Right ventricle myocardium superior (tissue), 1 donor: ENCODE results near the gene OPCML. TPM values are rescaled to one million over a fixed set of nuclear protein-coding genes. Genes with fewer than 3 reads are reported as not detected.

ENCODE experiments used
- ATAC-seq: fragments of 200-7000 bp; cut with Tn5 transposase; one replicate; pipeline ENCODE4 v1.9.1; 2020; ENCODE audit warnings: mild to moderate bottlenecking; ENCODE audit not compliant: poor library complexity
- DNase-seq: peaks from one replicate; pipeline ENCODE4 v3.0.0-alpha.2; 2020
- intact Hi-C: fragments of 100-400 bp; cut with DNase I; formaldehyde crosslinking; loops from one replicate; pipeline ENCODE4 v1.11.2; 2022
- total RNA-seq: library from RNA; stranded (reverse); fragmentation: NEBNext Ultra II Directional; extraction: Animal tissue kit (Norgen Biotek cat#: 25700); gene quantifications from one replicate; pipeline ENCODE4 v1.2.1, GENCODE V29; 2021
- donor health status: DM: no; HTN: yes; CAD: no; lungs with severe emphysema.

Gene OPCML
- total RNA-seq, 1 donor from 2014 or later, result 0.59 TPM

- intact Hi-C loops, result no loop called here
- ATAC-seq (no peak), DNase-seq (no peak)
These were observed 644.1 kb downstream of the OPCML start for GRCh38 chr11:132888226-132888625.

DNA sequence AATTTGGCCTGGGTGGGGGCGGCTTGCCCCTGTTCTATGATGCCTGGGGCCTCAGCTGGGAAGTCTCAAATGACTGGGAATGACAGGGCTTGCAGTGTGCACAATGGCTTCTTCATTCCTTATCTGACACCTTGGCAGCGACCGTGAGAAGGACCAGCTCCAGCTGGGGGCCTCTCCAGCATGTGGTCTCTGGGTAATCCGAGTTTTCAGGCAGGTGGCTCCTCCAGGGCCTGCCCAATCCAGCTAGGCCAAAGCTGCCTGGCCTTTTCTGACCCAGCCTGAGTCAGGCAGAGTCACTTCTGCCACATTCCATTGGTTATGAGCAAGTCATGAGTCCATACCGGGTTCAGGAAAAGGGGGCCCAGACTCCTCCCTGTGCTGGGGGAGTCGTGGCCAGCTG lies 646.0 kb downstream of the OPCML start:
- no peak for DNase-seq
- ATAC-seq, result no peak
- intact Hi-C loops, result no loop called here

- ATAC-seq, result no peak
- no peak for DNase-seq
- intact Hi-C loops, result no loop called here
These were observed 649.1 kb downstream of the OPCML start for GRCh38 chr11:132883241-132883640.

DNA sequence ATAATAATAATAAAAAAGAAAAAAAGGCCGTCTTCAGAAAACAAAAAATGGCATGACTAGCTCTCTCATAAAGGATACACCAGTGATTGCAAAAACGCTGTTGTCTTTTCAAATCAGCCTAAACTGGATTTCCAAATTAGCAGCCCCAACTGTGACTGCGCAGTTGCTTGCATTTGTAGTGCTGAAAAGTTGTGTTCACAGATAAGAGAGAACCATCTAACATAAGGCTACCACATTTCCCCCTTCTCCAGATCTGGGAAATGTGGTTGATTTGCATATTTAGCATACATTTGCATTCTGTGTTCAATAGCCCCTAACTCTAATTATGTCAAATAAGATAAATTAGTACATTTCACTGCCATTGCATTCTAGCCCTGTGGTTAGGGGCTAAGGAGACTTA lies 650.7 kb downstream of the OPCML start:
- ATAC-seq (no peak), DNase-seq (no peak)
- intact Hi-C loops, result no loop called here

GRCh38 chr11:132878111-132878510 lies 654.2 kb downstream of the OPCML start:
- ATAC-seq, result no peak

GRCh38 chr11:132876705-132877104 lies 655.6 kb downstream of the OPCML start:
- no peak for DNase-seq
- ATAC-seq, result no peak
- intact Hi-C loops, result no loop called here

More at GRCh38 chr11:132878111-132878510, 654.2 kb downstream of the OPCML start:
- intact Hi-C loops, result no loop called here
- no peak for DNase-seq

- intact Hi-C loops, result no loop called here
- ATAC-seq, result no peak
- no peak for DNase-seq
These were observed 656.1 kb downstream of the OPCML start for GRCh38 chr11:132876239-132876638.

DNA sequence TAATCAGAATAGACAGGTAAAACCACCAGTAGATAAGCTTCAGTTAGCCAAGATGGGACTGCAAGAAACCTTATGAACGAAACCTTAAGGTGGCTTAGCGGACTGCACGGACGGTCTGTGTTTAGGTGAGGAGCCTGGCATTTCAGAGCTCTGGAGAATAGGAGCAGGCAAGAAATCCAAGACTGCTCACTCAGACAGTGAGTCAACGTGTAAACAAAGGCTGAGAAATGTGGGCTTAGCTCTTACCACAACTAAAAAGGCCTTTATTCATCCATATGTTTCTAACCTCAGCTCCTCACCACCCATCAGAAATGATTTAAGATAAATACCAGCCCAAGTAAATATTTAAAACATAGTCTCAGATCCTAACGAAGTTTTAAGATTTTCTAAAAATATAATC lies 657.7 kb downstream of the OPCML start:
- DNase-seq, result no peak
- no peak for ATAC-seq
- intact Hi-C loops, result no loop called here

DNA sequence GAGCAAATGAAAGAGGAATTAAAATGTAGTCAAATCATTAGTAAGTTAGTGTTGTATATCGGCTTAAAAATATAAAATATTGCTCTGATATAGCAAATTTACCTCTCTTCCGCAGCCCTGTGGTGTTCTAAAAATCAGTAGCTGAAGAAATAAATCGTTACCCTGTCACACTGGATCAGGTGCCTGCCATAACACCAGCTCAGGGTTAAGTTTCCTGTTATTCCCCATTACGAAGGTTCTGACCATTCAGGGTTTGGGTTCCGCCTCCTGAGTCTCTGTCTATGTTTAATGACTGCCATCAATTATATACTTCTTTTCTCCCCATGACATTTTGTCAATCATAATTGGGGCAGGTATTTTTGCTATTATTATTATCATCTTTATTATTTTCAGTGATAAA lies 658.5 kb downstream of the OPCML start:
- ATAC-seq, result no peak
- intact Hi-C loops, result no loop called here
- DNase-seq, result no peak

DNA sequence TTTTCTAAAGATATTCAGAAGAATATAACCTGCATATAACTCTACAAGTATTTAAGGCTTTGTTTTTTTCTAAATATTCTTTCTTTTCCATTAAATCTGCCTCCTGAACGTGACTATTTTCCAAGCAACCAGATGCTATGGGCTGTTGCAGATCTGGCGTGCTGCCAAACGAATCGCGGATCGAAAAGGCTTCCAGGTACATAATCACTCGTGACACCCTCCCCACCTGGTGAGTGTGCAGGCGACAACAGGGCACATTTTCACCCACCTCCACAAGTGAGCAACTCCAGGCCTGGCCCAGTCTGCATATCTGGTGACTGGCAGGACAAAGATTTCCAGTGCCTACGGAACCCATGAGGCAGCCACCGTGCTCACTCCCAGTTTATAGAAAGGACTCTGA lies 660.1 kb downstream of the OPCML start:
- no peak for ATAC-seq
- intact Hi-C loops, result no loop called here
- DNase-seq, result no peak

DNA sequence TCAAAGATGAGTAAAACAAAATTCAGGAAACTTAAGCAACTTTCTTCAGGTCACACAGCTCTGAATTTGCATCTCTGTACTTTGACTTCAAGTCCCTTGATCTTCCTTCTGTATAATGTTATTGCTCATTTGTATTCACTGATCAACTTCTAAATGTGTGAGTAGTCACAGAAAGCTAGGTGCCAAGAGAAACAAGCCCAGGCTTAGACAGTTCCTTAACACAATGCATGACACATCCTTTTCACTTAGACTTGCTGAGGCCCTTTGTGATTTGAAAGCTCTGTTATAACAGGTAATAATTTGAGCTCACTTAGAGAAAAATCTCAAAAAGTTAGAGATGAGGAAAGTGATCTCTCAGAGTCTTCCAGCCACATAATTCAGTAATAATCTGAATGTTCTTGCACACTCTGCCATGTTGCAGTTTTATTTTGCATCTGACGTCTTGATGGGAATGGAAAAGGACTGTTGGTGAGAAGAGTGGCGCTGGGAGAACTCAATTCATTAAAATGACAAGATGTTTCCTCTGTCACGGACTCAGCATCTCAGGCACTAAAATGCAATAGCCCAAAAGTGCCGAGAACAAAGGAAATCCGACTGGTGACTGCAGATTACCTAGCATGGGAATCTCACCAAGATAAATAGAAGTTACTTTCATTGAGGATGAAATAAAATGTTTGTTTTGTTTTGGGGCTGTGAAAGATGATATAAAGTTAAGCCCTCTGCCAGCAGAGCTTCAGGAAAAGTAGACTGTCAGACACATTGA lies 665.3 kb downstream of the OPCML start:
- intact Hi-C loops, result no loop called here
- ATAC-seq, result no peak
- DNase-seq, result no peak

DNA sequence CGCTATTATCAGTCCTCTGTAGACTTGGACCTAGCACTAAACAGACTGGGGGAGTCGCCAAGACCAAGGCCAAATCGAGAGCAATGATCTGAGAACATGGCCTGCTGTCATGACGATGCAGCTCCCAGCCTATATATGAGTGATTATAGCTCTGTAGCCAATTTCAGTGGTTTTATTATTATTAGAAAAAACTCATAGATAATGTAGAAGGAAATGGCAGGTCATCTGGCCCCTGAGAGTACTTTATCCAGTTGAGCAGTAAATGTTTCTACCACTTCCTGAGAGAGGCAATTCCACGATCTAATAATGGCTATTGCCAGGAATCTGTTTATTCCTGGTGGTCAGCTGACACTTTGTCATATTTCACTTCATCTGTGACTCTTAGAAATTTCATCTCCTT lies 666.7 kb downstream of the OPCML start:
- ATAC-seq (no peak), DNase-seq (no peak)
- intact Hi-C loops, result no loop called here

- no peak for ATAC-seq
- intact Hi-C loops, result no loop called here
- DNase-seq, result no peak
These were observed 667.3 kb downstream of the OPCML start for GRCh38 chr11:132864811-132865576.

DNA sequence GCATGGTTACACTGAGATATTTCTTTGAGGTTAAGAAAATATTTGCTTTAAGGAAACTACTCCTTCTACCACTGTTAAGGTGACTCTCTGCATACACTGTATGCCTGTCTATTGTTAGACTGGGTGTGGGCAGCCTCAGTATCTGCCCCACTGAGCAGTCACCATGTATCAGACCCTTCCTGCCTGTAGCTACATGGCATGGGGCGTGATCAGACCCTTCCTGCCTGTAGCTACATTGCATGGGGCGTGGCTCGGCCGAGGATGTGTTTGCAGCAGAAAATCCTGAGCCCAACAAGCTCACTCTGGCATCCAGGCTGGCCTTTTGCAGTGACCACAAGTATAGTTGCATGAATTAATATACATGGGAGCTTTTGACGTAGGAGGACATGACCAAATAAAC lies 669.4 kb downstream of the OPCML start:
- DNase-seq (no peak), ATAC-seq (no peak)
- intact Hi-C loops, result no loop called here

DNA sequence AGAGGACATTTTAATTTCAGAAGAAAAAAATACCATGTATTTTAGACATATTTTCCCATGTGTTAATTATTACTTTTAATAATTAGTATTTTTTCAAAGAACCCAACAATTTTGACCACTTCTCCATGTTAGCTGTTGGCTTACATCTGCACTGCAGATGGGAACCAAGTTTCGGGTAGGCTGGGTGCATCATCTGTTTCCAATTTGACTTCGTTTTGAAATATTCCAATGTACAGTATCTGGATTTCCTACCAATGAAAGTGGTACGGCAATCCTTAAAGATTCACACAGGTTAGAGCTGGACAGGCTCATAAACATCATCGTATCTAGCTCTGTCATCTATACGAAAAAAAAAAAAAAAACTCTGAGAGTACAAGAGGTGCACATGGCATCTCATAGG lies 670.2 kb downstream of the OPCML start:
- no peak for DNase-seq
- intact Hi-C loops, result no loop called here
- ATAC-seq, result no peak

DNA sequence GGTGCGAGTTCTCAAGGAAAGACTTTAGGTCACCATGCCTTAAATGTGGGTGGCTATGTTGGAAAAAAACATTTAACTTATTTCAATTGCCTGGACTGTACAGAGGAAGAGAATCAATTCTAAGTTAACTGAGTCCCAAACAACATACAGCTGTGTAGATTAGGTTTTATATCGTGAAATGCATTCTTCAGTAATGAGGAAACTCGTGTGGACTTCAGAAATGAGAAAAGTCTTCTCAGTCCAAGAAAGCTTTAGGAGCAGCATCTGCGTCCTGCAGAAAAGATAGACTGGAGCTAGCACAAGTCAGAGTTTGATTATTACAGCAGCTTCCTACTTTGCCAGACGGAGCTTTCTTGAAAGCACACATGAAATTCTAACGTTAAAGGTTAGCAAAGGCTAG lies 673.0 kb downstream of the OPCML start:
- DNase-seq (no peak), ATAC-seq (no peak)
- intact Hi-C loops, result no loop called here

DNA sequence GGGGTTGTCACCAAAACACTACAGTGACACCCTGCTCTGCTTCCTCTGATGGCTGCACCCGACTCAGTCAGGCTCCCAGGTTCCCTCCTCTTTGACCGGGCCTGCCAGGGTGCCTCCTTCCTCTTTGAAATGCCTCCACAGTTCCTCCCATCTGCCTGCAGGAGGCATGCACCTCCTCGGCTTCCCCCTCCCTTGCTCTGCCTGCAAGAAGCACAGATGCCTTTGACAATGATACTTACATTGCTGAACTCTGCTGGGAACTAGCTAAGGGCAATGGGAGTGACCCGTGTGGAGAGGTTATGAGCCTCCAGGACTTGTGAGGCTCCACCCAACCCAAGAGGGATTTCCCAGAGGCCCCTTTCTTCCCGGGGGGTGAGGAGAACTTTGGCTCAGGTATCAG lies 674.1 kb downstream of the OPCML start:
- no peak for DNase-seq
- intact Hi-C loops, result no loop called here
- ATAC-seq, result no peak

GRCh38 chr11:132856032-132856431 lies 676.3 kb downstream of the OPCML start:
- ATAC-seq (no peak), DNase-seq (no peak)
- intact Hi-C loops, result no loop called here

GRCh38 chr11:132855516-132855915 lies 676.8 kb downstream of the OPCML start:
- DNase-seq, result no peak
- ATAC-seq, result no peak
- intact Hi-C loops, result no loop called here

- DNase-seq (no peak), ATAC-seq (no peak)
- intact Hi-C loops, result no loop called here
These were observed 678.4 kb downstream of the OPCML start for GRCh38 chr11:132853886-132854285.
